ENCODE results near the gene AKAP1.
"Not testable (repeated sequence)": the region's sequence is repeated elsewhere in the genome, so short reads cannot be mapped to it uniquely, and the experiment has no call there.

AKAP1 gene

GRCh38 chr17:57075785-57076184 is 9.3 kb upstream of the AKAP1 start:
- no peak for DNase-seq

- DNase-seq = no peak
These were observed 8.0 kb upstream of the AKAP1 start for GRCh38 chr17:57077000-57077399.

GRCh38 chr17:57078274-57078673 is 6.8 kb upstream of the AKAP1 start:
- DNase-seq = no peak

GRCh38 chr17:57080718-57081117 is 4.3 kb upstream of the AKAP1 start:
- DNase-seq = no peak

- DNase-seq = no peak
These were observed 2.6 kb upstream of the AKAP1 start for GRCh38 chr17:57082441-57082840.

- no peak for DNase-seq
These were observed 665 bp upstream of the AKAP1 start for GRCh38 chr17:57084361-57084801.

GRCh38 chr17:57085448-57086068 is 512 bp downstream of the AKAP1 start:
- no peak for DNase-seq

- no peak for DNase-seq
These were observed 1.3 kb downstream of the AKAP1 start for GRCh38 chr17:57086069-57086930.

GRCh38 chr17:57088298-57088697 is 3.3 kb downstream of the AKAP1 start:
- DNase-seq = no peak

GRCh38 chr17:57089391-57089790 is 4.3 kb downstream of the AKAP1 start:
- no peak for DNase-seq

GRCh38 chr17:57090560-57091185 is 5.6 kb downstream of the AKAP1 start:
- DNase-seq = no peak

DNA sequence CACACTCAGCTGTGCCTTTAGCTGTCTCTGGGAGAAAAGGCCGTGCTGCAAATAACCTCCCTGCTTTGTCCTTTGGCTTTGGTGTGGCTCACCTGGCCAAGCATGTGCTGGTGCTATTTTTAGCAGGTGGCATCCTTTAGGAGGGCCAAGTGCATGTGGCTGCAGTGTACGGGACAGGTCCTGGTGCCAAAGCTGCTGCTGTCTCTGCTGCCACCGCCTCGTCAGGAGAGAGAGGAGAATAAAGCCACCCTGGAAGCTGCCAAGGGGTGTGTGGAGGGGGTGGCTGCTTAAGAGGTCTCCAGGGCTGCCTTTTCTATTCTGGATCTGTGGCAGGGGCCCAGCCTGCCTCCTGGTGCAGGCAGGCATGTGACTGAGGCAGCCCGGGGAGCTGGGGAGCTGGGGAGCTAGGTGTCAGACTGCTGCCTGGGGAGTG is 6.2 kb downstream of the AKAP1 start:
- DNase-seq = peak; percentile 17

GRCh38 chr17:57092171-57092570 is 7.1 kb downstream of the AKAP1 start:
- no peak for DNase-seq

DNA sequence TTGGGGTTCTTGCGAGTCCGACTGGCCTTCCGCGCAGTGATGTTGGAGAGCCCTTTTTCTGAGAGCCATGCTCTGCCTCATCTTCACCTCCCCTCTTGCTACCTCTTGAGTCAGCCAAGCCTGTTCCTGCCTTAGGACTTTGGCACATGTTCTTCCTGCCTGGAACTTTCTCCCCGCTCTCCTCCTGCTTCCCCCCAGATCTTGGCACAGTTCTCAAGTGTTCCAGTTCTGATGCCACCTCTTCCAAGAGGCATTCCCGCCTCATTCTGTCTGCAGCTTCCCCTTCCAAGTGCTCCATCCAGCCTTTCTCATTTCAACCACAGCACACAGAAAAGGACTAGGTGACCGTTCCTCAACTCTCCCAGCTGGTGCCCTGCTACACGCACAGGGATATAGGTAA is 7.7 kb downstream of the AKAP1 start:
- peak; percentile 30 for DNase-seq

DNA sequence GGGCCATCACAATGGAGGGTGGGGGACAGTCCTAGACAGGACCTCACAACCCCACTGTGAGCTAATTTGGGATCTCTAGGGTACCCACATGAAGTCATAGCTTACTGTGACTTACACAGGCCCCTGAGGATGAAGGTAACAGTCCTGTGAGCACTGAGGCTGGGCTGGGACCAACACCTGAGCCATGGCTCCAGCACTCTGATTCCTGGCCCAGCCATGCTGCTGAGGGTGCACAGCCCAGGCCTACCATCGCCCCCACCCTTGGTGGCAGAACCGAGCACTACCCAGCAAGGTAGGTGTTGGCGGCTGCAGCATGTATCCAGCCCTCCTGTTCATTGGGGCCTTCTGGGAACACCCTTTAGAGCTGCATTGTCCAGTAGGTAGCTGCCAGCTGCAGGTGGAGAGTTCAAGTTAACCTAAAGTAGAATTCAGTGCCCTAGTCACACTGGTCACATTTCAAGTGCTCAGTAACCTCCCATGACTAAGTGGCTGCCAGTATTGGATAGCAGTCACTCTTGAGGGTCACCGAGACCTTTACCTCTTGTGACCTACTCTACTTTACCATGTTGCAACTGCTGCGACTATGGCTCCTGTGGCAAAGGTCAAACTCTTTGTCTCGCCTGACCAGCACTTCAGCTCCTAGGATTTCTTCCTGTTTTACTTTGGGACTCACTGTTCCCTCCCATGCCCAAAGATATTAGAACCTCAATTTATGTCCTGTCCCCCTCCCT is 11.6 kb downstream of the AKAP1 start:
- DNase-seq = no peak

DNA sequence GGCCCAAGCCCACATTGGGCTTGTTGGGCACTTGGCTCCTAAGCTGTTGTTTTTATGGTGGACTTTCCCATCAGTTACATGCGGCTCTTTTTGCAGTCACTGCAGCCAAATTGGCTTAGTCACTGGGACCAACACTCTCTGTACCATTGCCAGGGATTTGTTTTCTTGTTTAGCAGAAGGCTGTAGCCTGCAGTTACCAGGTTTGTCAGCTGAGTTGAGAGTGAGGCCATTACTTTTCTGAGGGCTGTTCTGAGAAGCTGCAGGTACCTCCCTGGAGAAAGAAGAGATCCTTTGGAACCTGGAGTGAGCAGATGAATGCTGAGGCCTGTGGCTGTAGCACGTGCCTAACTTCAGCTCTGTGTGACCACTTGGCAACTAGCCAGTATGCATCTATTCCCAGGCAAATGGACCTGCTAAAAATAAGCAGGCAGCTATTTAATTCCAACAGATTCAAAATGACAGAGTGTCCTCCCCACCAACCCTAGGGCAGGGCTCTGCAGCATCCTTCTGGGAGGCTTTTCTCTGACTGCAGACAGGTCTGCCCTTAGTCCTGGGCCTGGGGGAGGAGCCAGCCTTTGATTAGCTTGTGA is 12.9 kb downstream of the AKAP1 start:
- peak; percentile 57 for DNase-seq

GRCh38 chr17:57099165-57099564 is 14.1 kb downstream of the AKAP1 start:
- no peak for DNase-seq

DNA sequence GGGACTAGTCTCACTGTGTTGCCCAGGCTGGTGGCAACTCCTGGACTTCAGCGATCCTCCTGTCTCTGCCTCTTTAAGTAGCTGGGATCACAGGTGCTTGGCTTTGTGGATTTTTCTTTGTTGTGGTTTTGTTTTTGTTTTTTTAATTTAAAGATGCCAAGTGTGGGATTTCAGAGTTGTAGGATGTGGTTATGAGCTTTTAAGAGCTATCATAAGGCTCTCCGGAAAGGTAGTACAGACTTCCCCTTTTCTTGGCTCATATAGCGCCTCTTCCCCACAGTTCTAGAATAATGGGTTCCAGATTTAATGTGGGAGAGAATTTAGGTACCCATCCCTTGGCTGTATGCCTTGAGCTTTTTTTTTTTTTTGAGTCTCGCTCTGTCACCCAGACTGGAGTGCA is 17.1 kb downstream of the AKAP1 start:
- no peak for DNase-seq

- not testable (repeated sequence) for DNase-seq
These were observed 17.6 kb downstream of the AKAP1 start for GRCh38 chr17:57102660-57103059.

DNA sequence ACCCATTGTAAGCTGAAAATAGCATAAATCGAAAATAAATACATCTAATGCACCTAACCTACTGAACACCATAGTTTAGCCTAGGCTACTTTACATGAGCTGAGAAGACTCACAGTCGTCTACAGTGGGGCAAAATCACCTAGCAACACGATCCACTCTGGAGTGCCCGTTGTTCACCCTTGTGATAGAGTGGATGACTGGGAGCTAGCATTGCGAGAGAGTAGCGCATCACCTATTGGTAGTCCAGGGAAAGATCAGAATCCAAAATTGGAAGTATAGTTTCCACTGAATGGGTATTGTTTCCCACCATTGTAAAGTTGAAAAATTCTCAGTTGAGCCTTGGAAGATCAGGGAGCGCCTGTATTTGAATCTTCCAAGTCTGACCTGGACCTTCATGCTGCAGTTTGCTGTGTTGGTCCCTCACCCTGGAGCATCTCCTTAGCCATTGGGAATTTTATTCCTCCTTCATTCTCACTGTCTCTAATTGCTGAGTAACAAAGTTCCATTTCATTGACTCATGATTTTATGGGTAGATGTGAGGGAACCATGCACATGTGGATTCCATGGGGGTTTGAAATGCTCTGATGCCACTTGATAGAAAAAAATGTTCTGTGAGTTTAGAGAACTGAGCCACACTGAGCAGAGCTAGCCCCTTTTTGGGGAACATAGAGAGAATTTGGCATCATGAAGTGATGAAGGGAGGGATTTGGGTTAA is 19.6 kb downstream of the AKAP1 start:
- no peak for DNase-seq

DNA sequence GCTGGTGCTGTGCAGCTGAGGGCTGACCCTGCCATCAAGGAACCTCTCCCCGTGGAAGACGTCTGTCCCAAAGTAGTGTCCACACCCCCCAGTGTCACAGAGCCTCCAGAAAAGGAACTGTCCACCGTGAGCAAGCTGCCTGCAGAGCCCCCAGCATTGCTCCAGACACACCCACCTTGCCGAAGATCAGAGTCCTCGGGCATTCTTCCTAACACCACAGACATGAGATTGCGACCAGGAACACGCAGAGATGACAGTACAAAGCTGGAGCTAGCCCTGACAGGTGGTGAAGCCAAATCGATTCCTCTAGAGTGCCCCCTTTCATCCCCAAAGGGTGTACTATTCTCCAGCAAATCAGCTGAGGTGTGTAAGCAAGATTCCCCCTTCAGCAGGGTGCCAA is 20.5 kb downstream of the AKAP1 start:
- no peak for DNase-seq
